GM10248 (cell line): Measurements from ENCODE around the gene RUFY4.

ENCODE experiments used
- CTCF ChIA-PET: fragments of 300-600 bp; sonication (Branson Sonifier 250); formaldehyde crosslinking; extraction: SDS; loops from one replicate; lab custom pipeline; 2021; ENCODE audit warnings: antibody characterized with exemption; lab: Yijun Ruan, JAX
- POLR2A ChIA-PET: fragments of 350-650 bp; sonication (Branson Sonifier 250); formaldehyde crosslinking; extraction: SDS; loops from one replicate; lab custom pipeline; 2020; ENCODE audit warnings: antibody characterized with exemption; lab: Yijun Ruan, JAX
- DNase-seq: peaks from one replicate; pipeline ENCODE4 v3.0.0; 2012; ENCODE audit errors: extremely low spot score
- CTCF ChIP-seq: IDR thresholded peaks from 2 replicates; pipeline ENCODE4 v1.5.1; 2012; ENCODE audit warnings: mild to moderate bottlenecking, low read depth; ENCODE audit errors: extremely low read depth, missing control alignments, control extremely low read depth

The RUFY4 gene

GRCh38 chr2:218060118-218060517 lies 8.9 kb upstream of the RUFY4 start:
- DNase-seq: no peak
- no peak for TF ChIP-seq CTCF
- ChIA-PET CTCF (interaction anchor here (1.2 to 3.3 kb wide), 4 partner anchors 9 to 271 kb away, joined by 3 to 15 read pairs (median 6); partner anchors contain the start of gene RUFY4), POLR2A (no interaction called here)

- DNase-seq: no peak
- ChIA-PET CTCF (interaction anchor here (1.0 to 1.3 kb wide), 3 partner anchors 12 to 276 kb away, joined by 3 to 5 read pairs (median 3); no protein-coding TSS in a partner anchor), POLR2A (no interaction called here)
- TF ChIP-seq CTCF: no peak
Measured at GRCh38 chr2:218060950-218061660, 7.9 kb upstream of the RUFY4 start.

GRCh38 chr2:218063486-218063885 lies 5.6 kb upstream of the RUFY4 start:
- CTCF ChIA-PET: interaction anchor here (1.0 to 1.6 kb wide), 3 partner anchors 10 to 278 kb away, joined by 3 to 7 read pairs (median 4); no protein-coding TSS in a partner anchor

GRCh38 chr2:218063896-218064295 lies 5.2 kb upstream of the RUFY4 start:
- DNase-seq: no peak
- POLR2A ChIA-PET: no interaction called here
- CTCF ChIA-PET: interaction anchor here (1.0 to 1.6 kb wide), 3 partner anchors 10 to 278 kb away, joined by 3 to 7 read pairs (median 4); no protein-coding TSS in a partner anchor
- TF ChIP-seq CTCF: no peak

More at GRCh38 chr2:218063486-218063885, 5.6 kb upstream of the RUFY4 start:
- POLR2A ChIA-PET: no interaction called here
- peak; percentile 68 for DNase-seq
- TF ChIP-seq CTCF: no peak

- no peak for DNase-seq
- POLR2A ChIA-PET: no interaction called here
- CTCF ChIA-PET: interaction anchor here (2.6 to 3.8 kb wide), 2 partner anchors 275 to 279 kb away, joined by 15 to 40 read pairs; no protein-coding TSS in a partner anchor
- TF ChIP-seq CTCF: no peak
Measured at GRCh38 chr2:218065239-218066006, 3.6 kb upstream of the RUFY4 start.

- POLR2A ChIA-PET: no interaction called here
- no peak for DNase-seq
- CTCF ChIA-PET: interaction anchor here (0.8 to 3.8 kb wide), 7 partner anchors 11 to 281 kb away, joined by 3 to 40 read pairs (median 4); no protein-coding TSS in a partner anchor
- TF ChIP-seq CTCF: no peak
Measured at GRCh38 chr2:218066926-218067515, 2.0 kb upstream of the RUFY4 start.
